ENCODE data around the gene CASP8.
"Not testable (repeated sequence)": the region's sequence is repeated elsewhere in the genome, so short reads cannot be mapped to it uniquely, and the experiment has no call there.

Gene CASP8

DNA sequence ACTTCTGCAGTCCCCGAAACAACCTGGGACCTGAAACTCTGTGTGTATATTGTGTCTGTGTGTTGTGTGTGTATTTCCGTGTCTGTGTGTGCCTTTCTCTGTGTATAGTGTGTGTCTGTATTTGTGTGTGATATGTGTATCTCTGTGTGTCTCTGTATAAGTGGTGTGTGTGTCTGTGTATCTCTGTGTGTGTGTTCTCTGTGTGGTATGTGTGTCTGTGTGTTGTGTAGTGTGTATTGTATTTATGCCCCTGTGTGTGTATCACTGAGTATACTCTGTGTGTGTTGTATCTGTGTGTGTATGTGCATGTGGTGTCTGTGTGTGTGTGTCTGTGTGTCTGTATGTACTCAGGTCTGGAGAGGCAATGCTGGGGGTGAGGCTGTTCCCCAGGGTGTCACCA, 11.6 kb downstream of the CASP8 start:
- no peak for DNase-seq

DNA sequence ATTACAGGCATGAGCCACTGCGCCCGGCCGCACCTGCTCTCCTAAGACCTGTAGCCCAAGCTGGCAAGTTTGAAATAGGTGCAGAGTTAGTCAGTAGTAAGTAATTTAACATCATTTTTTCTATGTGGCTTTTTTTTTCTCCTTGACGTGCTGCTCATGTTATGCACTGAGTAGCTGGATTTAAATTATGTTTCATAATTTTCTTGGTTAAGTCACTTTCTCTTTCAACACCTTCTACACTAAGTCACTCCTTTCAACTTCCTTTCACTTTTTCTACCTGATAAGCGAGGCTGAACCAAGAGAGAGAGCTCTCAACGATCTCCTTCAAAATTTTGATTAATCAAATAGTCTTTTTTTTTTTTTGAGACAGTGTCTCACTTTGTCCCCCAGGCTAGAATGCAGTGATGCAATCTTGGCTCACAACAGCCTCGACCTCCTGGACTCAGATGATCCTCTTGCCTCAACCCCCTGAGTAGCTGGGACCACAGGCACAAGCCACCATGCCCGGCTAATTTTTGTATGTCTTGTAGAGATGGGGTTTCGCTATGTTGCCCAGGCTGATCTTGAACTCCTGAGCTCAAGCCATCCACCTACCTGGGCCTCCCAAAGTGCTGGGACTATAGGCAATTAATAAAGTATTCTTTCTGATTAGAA, 13.1 kb downstream of the CASP8 start:
- no peak for DNase-seq

- DNase-seq: no peak
Measured at GRCh38 chr2:201275069-201275468, 14.7 kb downstream of the CASP8 start.

DNA sequence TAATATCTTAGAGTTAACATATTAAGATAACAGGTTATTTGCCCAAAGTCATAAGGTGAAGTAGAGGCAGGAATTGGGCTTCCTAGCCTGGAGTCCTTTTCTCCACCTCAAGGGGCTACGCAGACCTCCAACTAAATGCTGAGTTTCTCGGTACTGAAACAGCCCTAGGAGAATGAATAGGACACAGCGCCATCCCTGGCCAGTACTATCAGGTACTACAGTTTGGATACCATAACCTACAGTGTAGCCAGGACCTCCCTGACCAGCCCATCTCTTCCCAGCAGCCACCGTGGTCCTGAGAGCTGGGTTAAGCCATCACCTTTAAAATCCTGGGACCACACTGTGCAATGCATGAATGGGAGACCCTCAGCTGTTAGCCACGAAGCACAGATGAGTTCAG, 15.7 kb downstream of the CASP8 start:
- no peak for DNase-seq

- DNase-seq: no peak
Measured at GRCh38 chr2:201276511-201276910, 16.2 kb downstream of the CASP8 start.

DNA sequence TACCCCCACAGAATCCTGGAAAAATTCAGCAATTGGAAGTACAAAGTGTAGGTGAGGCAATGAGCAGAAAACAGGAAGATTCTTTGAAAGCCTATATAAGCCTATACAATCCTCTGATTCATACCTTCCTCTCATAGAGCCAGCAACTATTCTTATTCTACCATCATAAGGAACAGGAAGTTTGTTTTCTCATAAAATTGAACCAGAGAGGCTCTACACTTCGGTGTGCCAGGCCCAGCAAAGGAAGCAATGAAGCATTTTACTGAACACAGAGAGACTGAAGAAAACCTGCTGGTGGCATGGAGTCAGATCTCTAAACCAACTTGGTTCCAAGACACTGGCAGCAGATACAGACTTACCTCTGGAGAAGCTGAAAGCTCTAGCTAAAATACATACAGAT, 18.7 kb downstream of the CASP8 start:
- DNase-seq: no peak

DNA sequence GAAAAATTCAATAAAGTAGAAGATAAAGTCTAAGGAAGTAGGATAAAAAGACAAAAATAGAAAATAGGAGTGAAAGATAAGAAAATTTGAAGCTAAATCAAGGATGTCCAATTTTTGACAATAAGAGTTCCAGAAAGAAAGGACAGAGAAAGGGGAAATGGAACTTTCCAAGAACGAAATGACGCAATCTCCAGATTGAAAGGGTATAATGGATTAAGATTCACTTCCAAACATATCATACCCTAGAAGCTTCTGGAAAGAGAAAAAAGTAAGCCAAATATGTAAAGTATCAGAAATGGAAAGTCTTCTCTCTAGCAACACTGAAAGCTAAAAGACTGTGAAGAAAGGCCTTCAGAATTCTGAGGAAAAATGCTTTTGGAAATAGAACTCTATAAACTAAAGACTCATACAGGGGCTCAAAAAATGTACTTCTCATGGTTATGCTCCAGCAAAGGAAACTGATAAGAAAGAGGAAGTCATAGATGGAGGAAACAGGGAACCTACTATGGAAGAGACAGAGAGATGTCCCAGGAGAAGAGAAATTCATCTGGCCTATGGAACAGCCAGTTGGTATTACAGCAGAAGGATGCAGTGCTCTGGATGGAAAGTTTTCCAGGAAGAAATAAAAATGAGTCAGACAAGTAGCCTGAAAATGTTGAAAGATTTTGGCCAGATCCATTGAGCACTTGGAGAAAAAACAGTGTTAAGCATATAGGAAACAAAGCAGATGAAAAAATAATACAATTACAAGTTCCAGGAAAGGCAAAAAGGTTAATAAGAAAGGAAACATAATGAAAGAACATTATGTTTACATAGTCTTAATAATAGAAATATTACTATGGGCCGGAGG, 20.1 kb downstream of the CASP8 start:
- DNase-seq: no peak

DNA sequence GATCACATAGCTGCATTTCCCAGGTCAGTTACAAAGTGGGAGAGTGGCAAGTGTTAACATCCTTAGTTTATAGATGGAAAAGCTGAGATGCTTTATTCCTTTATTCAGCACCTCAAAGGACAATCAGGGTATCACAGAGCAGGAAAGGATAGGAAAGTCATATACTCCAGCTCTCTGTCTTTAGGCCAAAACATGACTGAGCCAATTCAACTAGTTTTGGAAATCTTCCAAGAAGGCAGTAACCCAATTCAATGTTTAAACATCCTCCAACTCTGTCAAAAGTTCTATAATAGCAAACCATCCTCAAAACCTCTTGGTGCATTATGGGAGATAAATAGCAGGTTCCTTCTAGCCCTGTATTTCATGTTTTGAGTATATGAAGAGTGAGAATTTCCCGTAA, 25.2 kb downstream of the CASP8 start:
- DNase-seq: no peak

DNA sequence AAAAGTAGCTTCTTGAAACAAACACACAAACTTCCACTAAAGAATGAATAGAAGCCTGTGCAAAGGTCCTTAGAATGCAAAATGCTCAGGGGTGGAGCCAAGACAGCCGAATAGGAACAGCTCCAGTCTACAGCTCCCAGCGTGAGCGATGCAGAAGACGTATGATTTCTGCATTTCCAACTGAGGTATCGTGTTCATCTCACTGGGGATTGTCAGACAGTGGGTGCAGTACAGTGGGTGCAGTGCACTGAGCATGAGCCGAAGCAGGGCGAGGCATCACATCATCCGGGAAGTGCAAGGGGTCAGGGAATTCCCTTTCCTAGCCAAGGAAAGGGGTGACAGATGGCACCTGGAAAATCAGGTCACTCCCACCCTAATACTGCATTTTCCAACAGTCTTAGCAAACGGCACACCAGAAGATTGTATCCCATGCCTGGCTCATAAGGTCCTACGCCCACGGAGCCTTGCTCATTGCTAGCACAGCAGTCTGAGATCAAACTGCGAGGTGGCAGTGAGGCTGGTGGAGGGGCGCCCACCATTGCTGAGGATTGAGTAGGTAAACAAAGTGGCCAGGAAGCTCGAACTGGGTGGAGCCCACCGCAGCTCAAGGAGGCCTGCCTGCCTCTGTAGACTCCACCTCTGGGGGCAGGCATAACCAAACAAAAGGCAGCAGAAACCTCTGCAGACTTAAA, 30.3 kb downstream of the CASP8 start:
- DNase-seq: not testable (repeated sequence)

- DNase-seq: no peak
Measured at GRCh38 chr2:201298462-201299052, 38.2 kb downstream of the CASP8 start.

GRCh38 chr2:201299929-201300328, 39.6 kb downstream of the CASP8 start:
- DNase-seq: not testable (repeated sequence)

- DNase-seq: no peak
Measured at GRCh38 chr2:201307876-201308275, 47.5 kb downstream of the CASP8 start.

GRCh38 chr2:201308914-201309313, 48.6 kb downstream of the CASP8 start:
- DNase-seq: no peak

GRCh38 chr2:201313362-201313761, 53.0 kb downstream of the CASP8 start:
- no peak for DNase-seq

DNA sequence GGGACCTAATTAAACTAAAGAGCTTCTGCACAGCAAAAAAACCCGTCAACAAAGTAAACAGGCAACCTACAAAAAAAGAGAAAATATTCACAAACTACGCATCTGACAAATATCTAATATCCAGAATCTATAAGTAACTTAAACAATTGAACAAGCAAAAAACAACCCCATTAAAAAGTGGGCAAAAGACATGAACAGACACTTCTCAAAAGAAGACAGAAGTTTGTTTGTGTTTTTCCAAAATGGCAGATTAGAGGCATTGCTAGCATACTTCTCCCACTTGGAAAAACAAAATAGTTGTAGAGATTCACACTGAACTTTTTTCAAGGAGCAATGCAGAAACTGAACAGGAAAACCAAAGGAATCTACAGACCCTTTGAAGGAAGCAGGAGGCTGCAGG, 59.2 kb downstream of the CASP8 start:
- no peak for DNase-seq

DNA sequence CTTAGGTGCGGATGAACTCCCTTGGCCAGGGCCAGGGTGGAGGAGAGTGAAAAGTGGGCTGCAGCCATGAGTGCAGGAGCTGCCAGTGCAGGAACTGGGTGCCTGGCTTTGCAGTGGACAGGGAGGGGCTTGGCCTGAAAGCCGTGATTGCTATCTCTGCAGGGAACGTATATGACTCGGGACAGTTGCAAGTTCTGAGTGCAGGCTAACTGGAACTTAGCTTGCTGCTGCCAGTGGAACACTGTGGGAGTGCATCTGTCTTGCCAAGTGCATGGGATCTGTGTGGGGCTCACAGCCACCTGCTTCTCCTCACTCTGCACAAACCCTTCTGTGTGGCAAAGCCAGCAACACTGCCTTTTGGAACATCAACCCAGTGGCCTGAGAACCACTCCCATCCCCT, 59.9 kb downstream of the CASP8 start:
- no peak for DNase-seq

DNA sequence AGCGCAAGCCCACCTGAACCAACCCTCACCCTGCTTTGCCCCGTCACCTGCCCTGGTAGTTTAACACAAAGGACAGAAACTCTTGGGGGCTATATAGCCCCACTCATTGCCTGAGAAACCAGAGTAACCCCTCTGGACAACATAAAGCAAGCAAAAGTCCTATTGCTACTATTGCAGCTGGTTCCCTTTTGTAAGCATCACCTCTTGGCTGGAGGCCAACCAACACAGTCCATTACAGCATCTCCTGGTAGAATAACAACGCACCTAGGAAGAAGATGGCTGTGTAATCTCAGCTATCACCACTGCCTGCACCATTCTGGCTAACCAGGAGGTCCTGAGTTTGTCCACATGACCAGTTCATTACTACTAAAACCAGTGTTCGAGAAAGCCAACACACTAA, 60.4 kb downstream of the CASP8 start:
- no peak for DNase-seq

DNA sequence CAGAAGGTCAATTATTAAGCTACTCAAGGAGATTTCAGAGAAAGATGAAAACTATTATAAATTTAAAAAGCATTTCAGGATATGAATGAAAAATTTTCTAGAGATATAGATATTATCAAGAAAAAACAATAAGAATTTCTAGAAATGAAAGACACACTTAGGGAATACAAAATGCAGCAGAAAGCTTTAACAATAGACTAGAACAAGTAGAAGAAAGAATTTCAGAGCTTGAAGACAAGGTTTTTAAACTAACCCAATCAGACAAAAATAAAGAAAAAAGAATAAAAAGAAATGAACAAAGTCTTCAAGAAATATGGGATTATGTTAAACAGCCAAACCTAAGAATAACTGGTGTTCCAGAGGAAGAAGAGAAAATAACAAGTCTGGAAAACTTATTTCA, 62.4 kb downstream of the CASP8 start:
- DNase-seq: no peak

DNA sequence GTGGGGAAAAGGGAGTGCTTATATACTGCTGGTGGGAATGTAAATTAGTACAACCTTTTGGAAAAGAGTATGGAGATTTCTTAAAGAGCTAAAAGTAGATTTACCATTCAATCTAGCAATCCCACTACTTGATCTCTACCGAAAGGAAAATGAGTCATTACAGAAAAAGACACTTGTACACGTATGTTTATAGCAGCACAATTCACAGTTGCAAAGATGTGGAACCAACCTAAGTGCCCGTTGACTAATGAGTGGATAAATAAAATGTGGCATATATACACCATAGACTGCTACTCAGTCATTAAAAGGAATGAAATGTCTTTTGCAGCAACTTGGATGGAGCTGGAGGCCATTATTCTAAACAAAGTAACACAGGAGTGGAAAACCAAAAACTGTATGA, 67.3 kb downstream of the CASP8 start:
- DNase-seq: no peak

DNA sequence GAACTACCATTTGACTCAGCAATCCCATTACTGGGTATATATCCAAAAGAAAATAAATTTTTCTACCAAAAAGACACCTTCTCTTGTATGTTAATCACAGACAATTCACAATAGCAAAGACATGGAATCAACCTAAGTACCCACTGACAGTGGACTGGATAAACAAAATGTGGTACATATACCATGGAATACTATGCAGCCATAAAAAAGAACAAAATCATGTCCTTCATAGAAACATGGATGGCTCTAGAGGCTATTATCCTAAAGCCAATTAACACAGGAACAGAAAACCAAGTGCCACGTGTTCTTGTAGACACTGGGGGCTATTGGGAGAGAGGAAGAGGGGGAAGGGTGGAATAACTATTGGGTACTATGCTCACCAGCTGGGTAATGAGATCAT, 69.1 kb downstream of the CASP8 start:
- no peak for DNase-seq
